Jurkat, Clone E6-1 (cell line): ENCODE measurements around the gene CENPM.

ENCODE experiments used
- DNase-seq: peaks from one replicate; pipeline ENCODE4 v3.0.0-alpha.2; 2011; ENCODE audit warnings: low read depth, low spot score
- H3K4me3 ChIP-seq: 2 replicates; pipeline ENCODE4 v1.5.1; 2011; ENCODE audit warnings: mild to moderate bottlenecking, low read length, control low read depth, moderate library complexity

CENPM gene

GRCh38 chr22:41916745-41917358 lies 30.1 kb downstream of the CENPM start:
- no peak for DNase-seq
- no peak overlapping the region for H3K4me3 ChIP-seq

GRCh38 chr22:41915786-41916493 lies 31.0 kb downstream of the CENPM start:
- no peak overlapping the region for H3K4me3 ChIP-seq
- DNase-seq: no peak

DNA sequence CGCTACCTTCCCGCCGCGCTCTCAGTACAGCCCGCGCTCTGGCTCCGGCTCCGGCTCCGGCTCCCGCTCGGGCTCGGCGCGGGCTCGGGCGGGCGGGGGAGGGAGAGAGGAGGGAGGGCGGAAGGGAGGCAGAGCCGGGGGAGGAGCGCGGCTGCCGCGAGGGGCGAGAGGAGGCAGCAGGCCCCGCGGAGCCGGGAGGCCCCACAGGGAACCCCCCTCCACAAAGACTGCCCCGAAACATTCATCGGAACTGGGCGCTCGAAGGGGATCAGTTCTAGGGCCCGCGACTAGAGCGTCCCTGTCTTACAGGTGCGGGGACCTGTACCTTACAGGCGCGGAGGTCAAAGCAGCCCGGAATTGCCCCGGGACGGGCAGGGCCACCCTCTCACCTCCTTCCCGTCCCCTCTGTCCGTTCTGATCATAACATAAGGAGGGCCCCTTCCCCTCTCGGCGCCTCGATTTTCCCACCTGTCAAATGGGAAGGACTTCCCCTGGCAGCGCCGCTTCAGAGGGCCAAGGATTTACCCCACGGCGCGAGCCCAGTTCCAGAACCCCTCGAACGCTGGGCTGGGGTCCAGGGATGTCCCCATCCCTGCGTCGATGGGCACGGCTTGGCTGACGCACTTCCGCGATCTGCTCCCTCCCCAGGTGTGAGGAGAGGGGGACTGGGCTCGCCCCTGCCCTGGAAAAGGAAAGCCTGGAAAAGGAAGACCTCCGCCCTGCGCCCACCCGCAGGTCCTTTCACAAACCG lies 31.7 kb downstream of the CENPM start, which contains the start of gene SHISA8:
TSS of gene SHISA8 (minus strand) at position 40 of the 751 bp plus-strand sequence. CDS start 407 bp downstream, outside the sequence.
- no peak for DNase-seq
- H3K4me3 ChIP-seq: no peak within 1 kb of the TSS

- no peak overlapping the region for H3K4me3 ChIP-seq
- DNase-seq: no peak
These were observed 32.3 kb downstream of the CENPM start for GRCh38 chr22:41914611-41915034.

- DNase-seq: no peak
- H3K4me3 ChIP-seq: no peak overlapping the region
These were observed 33.0 kb downstream of the CENPM start for GRCh38 chr22:41913842-41914534.

DNA sequence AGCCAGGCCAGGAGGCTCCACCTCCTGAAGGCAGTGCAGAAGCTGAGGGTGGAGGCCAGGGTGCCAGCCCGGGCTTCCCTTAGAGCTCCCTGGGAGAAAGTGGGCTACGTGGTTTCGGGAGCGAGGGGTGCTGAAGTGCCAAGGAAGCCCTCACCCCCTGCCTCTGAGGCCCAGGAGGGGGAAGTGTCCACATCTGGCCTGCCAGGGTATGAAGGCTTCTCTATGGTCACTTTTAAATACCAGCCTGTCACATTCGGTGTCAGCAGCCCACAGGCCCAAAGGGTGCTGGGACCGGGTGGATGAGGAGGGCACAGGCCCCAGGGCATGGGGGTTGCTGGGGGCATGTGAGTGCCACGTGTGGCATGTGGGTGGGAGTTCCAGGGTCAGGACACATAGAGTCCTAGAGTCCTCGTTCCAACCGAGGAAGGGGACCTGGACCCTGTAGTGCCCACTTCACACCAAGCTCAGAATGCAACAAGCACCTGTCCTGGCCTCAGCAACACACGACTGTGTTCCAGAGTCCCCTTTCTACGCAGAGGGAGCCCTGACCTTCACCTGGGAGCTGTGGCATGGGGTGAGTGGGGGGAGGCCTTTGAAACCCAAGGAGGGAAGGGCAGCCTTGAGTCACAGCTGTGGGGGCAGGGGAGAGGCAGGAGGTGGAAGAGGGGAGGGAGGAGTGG lies 33.8 kb downstream of the CENPM start:
- no peak overlapping the region for H3K4me3 ChIP-seq
- DNase-seq: no peak

DNA sequence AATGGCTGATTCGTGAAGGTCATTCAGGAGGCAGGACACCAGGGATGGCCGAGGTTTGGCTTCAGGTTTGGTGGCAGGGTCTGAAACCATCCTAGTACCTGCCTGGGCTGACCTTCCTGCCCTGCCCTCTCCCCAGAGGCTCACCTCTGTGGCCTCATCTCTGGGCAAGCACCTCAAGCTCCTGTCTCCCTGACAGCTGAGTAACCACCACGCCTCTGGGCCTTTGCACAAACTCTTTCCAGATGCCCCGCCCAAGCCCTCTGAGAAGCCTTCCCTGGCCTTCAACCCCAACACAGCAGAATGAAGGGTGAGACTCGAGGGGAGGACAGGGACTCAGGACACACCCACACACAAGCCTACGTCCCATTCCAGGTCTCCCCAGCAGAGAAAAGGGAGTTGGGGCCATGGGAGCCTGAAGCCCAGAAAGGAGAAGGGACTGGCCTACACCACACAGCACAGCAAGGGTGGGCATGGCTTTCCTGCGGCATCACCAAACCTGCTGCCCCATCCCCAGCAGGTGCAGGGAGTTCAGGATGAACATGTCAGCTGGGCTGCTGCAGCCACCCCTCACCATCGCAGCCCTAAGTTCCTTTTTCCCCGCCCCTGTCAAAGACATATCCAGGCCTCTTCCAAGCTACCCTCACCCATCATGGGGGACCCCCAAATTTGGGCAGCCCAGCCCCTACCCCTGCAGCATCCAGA lies 34.5 kb downstream of the CENPM start:
- no peak overlapping the region for H3K4me3 ChIP-seq
- DNase-seq: no peak

DNA sequence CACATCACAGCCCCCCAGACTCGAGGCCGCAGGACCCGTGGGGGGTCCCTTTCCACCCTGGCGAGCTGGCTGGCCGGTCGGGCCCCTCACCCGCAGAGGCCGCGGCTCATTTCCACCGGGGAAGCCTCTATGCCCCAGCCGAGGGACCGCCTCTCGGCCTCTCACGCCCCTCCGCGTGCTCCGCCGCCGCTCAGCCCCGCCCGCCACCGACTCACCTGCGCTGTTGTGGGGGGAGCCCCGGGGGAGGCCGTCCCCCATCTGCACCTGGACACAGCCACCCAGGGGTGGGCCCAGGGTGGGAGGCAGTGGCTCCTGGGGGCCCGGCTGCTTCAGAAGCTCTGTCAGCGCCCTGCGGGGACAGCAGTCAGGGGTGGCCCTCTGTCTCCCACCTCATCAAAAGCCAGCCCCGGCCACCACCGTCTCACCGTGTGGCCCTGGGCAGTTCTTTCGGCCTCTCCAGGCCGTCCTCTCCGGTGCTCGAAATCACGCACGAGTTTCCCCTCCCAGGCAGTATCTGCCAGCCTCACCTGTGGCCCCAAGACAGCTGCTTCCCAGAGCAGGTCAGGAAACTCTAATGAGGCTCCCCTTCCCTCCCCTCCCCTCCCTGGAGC lies 35.8 kb downstream of the CENPM start:
- DNase-seq: no peak
- H3K4me3 ChIP-seq: no peak overlapping the region

DNA sequence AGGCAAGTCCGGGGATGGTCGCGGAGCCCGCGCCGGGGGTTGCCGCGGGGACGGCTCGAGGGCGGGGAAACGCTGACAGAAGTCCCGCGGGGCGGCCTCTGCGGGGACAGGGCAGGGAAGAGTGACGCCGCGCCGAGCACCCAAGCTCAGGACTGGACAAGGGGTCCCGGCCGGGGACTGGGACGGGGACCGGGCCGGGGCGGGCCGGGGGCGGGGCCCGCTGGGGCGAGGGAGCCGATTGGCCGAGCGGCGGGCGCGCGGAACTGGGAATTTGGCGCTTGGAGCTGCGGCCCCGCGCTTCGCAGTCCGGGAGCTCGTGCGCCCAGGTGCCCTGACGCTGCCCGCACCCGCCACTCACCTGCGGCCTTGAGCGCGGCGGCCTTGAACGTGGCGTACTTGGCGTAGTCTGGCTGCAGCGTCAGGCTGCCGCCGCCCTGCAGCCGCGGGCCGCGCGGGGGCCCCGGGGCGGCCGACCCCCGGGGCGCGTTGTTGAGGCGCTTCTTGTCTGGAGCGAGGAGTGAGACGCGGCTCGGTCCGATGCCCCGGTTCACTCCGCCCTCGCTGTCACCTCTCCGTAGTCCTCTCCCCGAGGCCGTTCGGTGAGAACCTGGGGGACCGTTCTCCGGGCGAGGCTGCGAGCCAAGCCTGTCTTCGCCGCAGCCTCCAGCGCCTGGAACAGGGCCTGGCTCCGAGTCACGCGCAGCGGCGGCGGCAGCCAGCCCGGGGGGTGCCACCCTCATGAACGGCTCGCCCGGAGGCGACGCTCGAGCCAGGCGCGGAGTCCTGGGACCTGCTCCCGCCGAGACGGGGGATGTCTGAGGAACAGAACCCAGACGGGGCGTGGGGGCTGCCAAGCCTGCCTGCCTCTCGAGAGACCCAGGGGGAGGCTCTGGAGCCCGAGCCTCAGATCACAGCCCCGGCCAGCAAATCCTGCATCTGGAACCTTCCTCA lies 36.6 kb downstream of the CENPM start:
- H3K4me3 ChIP-seq: no peak overlapping the region
- no peak for DNase-seq

GRCh38 chr22:41909310-41910049 lies 37.5 kb downstream of the CENPM start:
- H3K4me3 ChIP-seq: no peak overlapping the region
- DNase-seq: no peak

DNA sequence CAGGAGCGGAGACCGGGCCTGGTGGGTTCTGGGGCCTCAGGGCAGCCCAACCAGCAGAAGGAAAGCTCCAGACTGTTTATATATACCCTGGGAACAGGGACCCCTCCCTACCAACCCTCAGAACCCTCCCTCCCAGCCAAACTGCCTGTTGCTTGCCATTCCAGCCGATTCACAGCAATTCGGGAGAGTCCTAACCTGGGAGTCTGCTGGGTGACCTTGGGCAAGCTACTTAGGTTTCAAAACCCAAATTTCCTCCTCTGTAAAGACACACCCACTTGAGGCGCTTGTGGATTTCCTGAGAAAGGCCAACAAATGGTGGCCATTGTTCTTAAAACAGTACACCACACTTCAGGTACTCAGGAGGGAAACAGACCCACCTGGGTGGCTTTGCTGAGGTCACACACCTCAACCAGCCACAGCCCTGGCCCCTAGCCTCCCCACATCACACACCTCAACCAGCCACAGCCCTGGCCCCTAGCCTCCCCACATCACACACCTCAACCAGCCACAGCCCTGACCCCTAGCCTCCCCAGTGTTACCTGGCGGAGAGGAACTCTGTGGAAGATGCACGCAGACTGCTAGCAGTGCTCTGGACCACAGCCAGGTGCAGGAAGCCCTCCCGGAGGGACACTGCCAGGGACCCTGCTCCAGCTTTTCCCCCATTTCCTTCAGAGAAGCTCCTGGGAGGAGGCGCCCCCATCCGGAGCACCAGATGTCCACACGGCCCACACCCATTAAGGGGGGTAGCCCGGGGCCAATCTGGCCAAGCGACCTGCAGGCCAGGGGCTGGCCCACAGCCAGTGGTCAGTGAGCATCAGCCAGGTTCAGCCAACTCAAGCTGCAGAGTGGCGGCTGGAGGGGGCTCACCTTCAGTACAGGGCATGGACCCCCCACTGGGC lies 38.3 kb downstream of the CENPM start:
- no peak overlapping the region for H3K4me3 ChIP-seq
- DNase-seq: no peak

GRCh38 chr22:41907436-41908401 lies 39.2 kb downstream of the CENPM start:
- no peak overlapping the region for H3K4me3 ChIP-seq
- DNase-seq: no peak

- DNase-seq: no peak
- no peak overlapping the region for H3K4me3 ChIP-seq
These were observed 40.1 kb downstream of the CENPM start for GRCh38 chr22:41906822-41907221.

GRCh38 chr22:41905411-41906202 lies 41.3 kb downstream of the CENPM start:
- DNase-seq: no peak
- H3K4me3 ChIP-seq: no peak overlapping the region
